Caki2 (cell line): Measurements from ENCODE around the gene PIGB. TPM values are rescaled to one million over a fixed set of nuclear protein-coding genes. Genes with fewer than 3 reads are reported as not detected.
"Not testable (repeated sequence)": the region's sequence is repeated elsewhere in the genome, so short reads cannot be mapped to it uniquely, and the experiment has no call there.

ENCODE experiments used
- DNase-seq: peaks from one replicate; pipeline ENCODE4 v3.0.0-alpha.2; 2015; ENCODE audit warnings: low read depth
- in situ Hi-C: cut with HindIII; loops from 2 replicates; pipeline ENCODE4 v1.10.0; 2016; ENCODE audit warnings: low sequenced_read_pairs, low pct_unique_long_range_greater_than_20kb, mixed read lengths
- total RNA-seq: library from RNA; depleted of rRNA; stranded (reverse); fragments of >200 nt; shearing (Covaris generic); gene quantifications from 2 replicates; pipeline ENCODE4 v1.2.3, GENCODE V29; 2014; ENCODE audit warnings: low replicate concordance

Gene PIGB
- total RNA-seq, 1 experiment from 2014 or later, result 26.0 TPM

DNA sequence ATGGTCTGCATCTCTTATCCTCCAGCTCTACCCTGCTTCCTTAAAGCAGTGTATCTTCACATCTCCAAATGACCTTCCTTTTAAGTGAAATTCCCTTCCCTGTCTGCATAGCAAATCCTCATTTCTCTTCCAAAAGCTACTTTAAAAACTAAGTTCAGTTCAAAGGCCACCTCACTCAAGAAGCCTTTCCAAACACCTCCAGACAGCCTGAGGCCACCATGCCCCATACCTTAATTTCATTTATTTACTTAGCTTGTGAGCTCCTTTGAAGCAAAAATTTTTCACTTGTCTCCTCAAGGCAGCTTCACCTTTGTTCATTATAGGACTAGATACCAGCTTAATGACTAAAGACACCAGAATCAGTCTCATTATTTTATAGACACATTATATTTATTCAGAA, 39.4 kb downstream of the PIGB start:
- peak; percentile 57 for DNase-seq
- in situ Hi-C loops, result no loop called here

DNA sequence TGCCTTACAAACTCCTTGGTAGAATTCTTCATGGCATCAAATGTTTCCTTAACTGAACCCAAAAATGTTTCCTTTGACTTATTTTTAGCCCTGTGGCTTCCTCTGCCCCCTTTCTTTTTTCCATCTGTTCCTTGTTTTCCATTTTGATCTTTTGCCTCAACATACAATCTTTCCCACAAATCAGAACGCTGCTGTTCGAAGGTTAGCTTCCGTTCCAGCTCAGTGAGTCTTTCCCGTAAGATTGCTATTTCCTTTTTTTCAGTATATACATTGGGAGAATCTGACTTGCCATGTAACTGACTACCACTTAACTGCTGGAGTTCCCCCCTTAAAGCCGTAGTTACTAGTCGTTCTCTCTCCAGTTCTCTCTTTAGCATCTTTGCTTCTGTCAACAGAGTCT, 41.2 kb downstream of the PIGB start:
- in situ Hi-C loops, result no loop called here
- DNase-seq, result no peak

DNA sequence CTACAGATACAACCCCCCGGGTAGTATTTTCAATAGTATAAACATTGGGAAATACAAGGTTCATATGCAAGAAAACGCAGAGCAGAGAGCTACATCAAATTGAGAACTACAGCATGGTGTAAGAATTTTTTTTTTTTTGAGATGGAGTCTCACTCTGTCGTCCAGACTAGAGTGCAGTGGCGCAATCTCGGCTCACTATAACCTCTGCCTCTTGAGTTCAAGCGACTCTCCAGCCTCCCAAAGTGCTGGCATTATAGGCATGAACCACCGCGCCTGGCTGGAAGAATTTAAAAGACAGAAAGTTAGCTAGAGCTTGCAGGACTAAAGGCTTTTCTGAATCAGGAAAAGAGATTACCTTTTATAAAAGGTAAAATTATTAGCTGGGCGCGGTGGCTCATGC, 42.0 kb downstream of the PIGB start:
- DNase-seq, result no peak
- in situ Hi-C loops, result no loop called here

DNA sequence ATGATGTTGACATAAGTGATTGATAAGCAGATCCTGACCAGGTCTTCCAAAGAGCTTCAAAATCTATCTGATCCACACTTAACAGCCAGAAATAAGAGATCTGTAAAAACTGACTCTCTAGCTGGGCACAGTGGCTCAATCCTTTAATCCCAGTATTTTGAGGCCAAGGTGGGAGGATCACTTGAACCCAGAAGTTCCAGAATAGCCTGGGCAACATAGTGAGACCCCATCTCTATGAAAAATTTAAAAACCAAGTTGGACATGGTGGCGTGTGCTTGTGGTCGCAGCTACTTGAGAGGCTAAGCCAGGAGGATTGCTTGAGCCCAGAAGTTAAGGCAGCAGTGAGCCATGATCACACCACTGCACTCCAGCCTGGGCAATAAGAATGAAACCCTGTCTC, 43.6 kb downstream of the PIGB start:
- DNase-seq, result no peak
- in situ Hi-C loops, result no loop called here

DNA sequence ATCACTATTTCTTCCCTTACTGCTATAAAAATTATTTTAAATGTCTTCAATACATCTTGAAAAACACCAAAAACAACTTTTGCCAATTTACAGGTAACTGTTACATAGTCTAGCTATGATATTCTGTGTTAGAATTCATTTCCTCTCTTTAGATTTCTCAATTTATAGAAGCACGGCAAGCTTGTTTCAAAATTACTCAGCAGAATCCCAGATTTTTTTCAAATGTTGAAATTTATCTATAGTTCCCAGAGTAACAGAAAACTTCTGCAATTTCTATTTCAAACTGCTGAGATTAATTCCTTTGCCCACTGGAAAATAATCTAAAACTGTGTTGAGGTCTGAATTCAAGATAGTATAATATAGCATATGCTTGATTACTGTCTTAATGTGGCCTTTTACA, 48.0 kb downstream of the PIGB start:
- no peak for DNase-seq
- in situ Hi-C loops, result no loop called here

DNA sequence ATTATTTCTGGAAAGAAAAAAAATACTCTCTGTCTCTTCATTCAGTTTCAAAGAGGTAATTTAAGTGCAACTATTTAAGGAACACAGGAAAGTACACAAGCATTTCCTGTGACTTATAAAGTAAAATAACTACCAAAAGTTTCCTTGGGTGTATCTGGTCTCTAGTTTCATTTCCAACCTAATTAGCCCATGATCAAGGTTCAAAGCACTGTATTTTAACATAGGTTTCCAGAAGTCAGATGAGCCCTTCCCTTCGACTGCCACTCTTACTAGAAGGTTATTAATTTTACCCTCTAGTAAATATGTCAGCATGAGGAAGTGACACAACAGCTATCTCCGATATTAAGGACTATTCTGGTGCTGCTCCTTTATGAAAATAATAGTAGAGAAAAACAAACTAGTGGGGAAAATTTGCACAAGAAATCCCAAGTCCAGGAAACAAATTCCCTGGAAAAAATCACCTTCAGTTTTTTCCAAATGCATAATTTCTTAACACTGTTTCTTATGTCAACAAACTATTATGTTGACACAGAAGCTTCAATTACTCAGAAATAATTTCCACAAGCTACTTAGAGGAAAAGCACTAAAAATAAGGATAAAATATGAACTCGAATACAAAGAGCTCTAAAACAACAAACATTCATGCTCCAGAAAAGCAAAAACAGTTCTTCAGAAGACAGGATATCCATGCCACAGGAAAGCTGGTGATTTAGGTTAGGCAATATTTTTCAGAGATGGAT, 53.8 kb downstream of the PIGB start:
- in situ Hi-C loops, result no loop called here
- no peak for DNase-seq

DNA sequence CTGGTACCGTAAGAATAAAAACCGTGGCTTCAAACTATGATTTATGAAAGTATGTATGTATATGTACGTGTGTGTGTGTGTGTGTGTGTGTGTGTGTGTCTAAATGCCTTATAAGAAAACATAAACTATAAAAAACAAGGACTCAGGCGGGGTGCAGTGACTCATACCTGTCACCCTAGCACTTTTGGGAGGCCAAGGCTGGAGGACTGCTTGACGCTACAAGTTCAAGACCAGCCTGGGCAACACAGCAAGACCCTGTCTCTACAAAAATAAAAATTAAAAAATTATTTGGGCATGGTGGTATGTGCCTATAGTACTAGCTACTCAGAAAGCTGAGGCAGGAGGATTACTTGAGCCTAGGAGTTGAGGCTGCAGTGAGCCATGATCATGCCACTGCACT, 60.1 kb downstream of the PIGB start:
- DNase-seq, result no peak
- in situ Hi-C loops, result no loop called here

DNA sequence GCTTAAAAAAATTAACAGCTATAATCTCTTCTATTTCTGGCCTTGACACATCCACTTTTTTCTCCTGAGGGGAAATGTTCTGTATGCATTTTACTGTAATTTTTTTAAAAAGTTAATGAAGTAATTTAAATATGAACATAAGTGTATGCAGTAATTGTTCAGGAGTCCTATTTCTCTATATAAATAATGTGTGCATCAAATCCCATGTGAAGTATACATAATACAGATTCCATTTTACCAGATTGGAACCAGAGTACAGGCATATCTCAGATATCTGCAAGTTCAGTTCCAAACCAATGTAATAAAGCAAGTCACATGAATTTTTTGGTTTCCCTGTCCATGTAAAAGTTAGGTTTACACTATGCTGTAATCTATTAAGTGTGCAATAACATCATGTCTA, 62.6 kb downstream of the PIGB start:
- in situ Hi-C loops, result no loop called here
- no peak for DNase-seq

DNA sequence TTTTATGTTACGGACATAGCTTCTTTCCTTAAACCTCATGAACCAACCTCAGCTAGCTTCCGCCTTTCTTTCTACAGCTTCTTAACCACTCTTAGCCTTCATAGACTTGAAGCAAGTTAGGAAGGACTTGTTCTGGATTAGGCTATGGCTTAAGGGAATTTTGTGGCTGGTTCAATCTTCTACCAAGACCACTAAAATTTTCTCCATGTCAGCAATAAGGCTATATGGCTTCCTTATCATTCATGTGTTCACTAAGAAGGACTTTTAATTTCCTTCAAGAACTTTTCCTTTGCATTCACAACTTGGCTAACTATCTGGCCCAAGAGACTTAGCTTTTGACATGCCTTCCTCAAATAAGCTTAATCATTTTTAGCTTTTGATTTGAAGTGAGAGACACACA, 64.7 kb downstream of the PIGB start:
- in situ Hi-C loops, result no loop called here
- DNase-seq, result no peak

DNA sequence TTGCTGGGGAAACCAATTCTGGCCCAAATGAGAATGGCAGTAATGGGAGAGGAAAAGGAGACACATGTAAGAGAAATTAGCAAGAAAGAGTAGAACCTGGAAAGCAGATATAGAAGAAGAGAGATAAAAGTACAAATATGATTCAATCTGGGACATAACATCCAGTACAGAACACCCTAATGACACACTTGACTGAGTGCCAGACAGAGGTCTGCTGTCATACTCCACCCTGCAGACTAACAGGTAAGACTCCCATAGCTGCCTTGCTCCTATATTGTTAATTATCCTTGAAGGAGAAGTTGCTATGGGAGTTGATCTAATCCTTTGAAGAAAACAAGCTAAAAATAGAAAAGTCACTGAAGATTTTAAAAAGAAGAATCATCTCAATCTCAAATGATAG, 68.0 kb downstream of the PIGB start:
- in situ Hi-C loops, result no loop called here
- DNase-seq, result no peak

DNA sequence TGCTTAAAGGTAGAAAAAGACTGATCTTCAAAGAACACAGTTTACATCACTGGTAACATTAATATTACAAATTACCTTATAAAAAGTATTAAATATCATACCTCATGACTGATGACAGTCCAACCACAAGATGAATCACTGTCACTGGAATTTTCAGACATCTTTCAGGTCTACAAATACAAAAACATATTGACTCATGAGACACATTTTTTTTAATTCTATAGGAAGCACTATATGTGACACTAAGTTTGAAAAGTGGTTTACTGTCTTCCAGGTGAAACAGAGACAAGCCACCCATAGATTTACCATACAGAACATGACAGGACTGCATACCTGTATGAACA, 70.2 kb downstream of the PIGB start:
- DNase-seq, result no peak
- in situ Hi-C loops, result no loop called here

DNA sequence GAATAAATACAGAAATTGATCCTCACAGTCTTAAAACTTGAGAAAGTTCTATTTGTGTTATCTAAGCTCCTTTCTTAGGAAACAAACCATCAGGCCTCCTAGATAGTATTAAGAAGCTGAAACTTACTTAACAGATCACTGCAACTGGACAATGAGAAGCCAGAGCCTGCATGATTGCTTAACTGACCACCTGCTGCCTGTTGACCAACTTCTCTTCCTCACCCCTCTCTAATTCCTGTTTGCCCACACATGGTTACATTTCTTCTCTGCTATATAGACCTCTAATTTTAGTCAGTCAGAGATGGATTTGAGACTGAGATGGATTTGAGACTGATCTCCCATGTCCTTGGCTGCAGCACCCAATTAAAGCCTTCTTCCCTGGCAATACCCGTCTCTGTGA, 75.7 kb downstream of the PIGB start:
- DNase-seq, result no peak
- in situ Hi-C loops, result no loop called here

DNA sequence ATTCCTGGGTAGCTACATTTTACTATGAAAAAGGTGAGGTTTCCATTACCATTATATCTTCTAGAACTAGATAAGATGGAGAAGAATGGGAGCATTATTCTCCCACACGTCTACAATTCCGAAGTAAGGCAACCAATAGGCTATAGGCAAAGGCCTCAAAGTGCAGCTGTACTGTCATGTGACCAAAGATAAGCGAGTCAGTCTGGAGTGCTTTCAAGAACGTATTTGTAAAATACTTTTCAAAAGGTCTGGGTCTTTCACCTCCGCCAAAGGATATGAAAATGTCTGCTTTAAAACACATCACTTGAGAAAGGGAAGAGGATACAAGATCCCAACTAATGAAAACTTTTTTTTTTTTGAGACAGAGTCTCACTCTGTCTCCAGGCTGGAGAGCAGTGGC, 79.2 kb downstream of the PIGB start:
- DNase-seq, result no peak
- in situ Hi-C loops, result no loop called here

DNA sequence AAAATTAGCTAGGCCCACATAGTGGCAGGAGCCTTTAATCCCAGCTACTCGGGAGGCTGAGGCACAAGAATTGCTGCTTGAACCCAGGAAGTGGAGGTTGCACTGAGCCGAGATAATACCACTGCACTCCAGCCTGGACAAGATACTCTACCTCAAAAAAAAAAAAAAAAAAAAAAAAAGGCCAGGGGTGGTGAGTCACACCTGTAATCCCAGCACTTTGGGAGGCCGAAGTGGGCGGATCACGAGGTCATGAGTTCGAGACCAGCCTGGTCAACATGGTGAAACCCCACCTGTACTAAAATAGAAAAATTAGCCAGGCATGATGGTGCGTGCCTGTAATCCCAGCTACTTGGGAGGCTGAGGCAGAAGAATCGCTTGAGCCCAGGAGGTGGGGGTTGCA, 81.0 kb downstream of the PIGB start:
- in situ Hi-C loops, result not testable (repeated sequence)

DNA sequence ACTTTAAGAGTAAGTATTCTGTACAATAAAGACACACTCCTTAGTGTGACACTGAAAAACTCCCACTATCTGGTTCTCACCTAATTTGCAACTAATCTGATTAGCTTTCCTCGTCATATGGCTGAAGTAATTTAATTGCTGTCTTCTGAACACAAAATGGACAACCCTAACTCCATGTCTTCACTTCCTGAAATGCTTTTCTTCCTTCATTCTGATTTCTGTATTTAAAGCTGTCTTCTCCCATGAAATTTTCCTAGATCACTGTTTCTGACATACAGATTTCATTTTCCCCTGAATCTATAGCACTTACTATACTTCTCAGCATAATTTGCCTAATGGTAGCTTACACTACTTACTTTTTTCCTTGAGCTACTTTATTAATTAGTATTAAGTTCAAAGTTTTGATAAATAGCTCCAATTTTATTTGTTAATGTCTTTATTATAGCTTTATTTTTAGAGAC, 82.8 kb downstream of the PIGB start:
- in situ Hi-C loops, result no loop called here
- DNase-seq, result no peak

More for the DNA sequence above, 81.0 kb downstream of the PIGB start:
- DNase-seq, result not testable (repeated sequence)

DNA sequence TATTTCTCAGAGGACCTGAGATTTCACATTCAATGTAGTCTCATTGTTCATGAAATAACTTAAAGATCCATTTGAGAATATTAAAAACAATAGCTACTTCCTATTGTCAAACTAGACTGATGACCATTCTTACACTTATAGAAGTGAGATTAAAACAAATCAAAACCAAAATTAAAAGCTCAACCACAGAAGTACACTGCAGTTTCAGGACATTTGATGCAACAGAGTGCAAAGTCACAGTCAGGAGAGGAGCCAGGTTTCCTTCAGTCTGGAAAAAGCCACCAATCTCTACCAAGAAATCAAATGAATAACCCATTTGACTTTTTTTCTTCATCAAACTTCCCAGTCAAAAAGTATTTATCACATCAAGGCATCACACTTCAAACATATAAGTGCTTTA, 83.7 kb downstream of the PIGB start:
- in situ Hi-C loops, result no loop called here
- no peak for DNase-seq

DNA sequence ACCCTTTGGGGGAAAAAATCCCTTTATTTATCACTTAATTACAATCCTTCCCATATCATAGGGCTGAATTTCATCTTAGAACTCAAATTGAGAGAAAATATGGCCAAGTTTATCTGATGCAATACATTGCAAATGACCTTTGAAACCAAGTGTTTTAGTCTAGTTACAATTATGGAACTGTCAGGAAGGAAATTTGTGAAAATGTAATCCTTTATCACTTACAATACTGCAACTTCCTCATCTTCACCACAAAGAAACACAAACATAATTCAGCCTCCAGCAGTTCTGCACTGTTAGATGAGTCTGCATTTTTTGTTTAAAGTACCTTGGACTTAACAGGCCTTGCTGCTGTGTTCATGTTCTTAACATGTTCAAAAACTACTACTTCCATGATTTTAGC, 84.5 kb downstream of the PIGB start:
- in situ Hi-C loops, result no loop called here
- DNase-seq, result peak; percentile 72
